Neuronal stem cell (in vitro differentiated cells): Measurements from ENCODE around the gene GEMIN2.
"Not testable (repeated sequence)": the region's sequence is repeated elsewhere in the genome, so short reads cannot be mapped to it uniquely, and the experiment has no call there.

Experiments used
- DNase-seq: peaks from one replicate; pipeline ENCODE4 v3.0.0-alpha.2; 2013; ENCODE audit warnings: low spot score
- H2AFZ ChIP-seq: one replicate; pipeline ENCODE4 v1.6.1; 2013; ENCODE audit warnings: mild to moderate bottlenecking, low read length, inconsistent platforms
- H2AK5ac ChIP-seq: 2 replicates; pipeline ENCODE4 v1.6.1; 2013; ENCODE audit warnings: low read depth, mild to moderate bottlenecking, inconsistent platforms, low read length, moderate library complexity, mixed read lengths
- H2BK120ac ChIP-seq: 2 replicates; pipeline ENCODE4 v1.6.1; 2013; ENCODE audit warnings: low read depth, mild to moderate bottlenecking, inconsistent platforms, low read length, moderate library complexity, mixed read lengths
- H2BK12ac ChIP-seq: one replicate; pipeline ENCODE4 v1.6.1; 2013; ENCODE audit warnings: low read length, inconsistent platforms
- H2BK15ac ChIP-seq: 2 replicates; pipeline ENCODE4 v1.6.1; 2013; ENCODE audit warnings: mild to moderate bottlenecking, low read length, inconsistent platforms, mixed read lengths
- H2BK5ac ChIP-seq: one replicate; pipeline ENCODE4 v1.6.1; 2013; ENCODE audit warnings: inconsistent platforms, mild to moderate bottlenecking, low read length, moderate library complexity
- H3K14ac ChIP-seq: one replicate; pipeline ENCODE4 v1.6.1; 2013; ENCODE audit warnings: low read length, inconsistent platforms
- H3K18ac ChIP-seq: 2 replicates; pipeline ENCODE4 v1.6.1; 2013; ENCODE audit warnings: low read length, inconsistent platforms
- H3K23ac ChIP-seq: 2 replicates; pipeline ENCODE4 v1.6.1; 2013; ENCODE audit warnings: low read depth, mild to moderate bottlenecking, mixed read lengths, low read length, inconsistent platforms; ENCODE audit not compliant: poor library complexity
- H3K27ac ChIP-seq: replicated peaks from 3 replicates; pipeline ENCODE4 v1.5.1; 2013; ENCODE audit warnings: low read length, inconsistent platforms
- H3K27me3 ChIP-seq, 3 experiments: 2 replicates each; pipeline ENCODE4 v1.6.1; 2013; ENCODE audit warnings: low read length in 3 of 3, mild to moderate bottlenecking in 2 of 3, inconsistent platforms in 1 of 3, low read depth in 1 of 3, mixed read lengths in 1 of 3, moderate library complexity in 1 of 3; ENCODE audit not compliant: control insufficient read depth in 3 of 3, insufficient read depth in 3 of 3
- H3K36me3 ChIP-seq, 2 donors: replicated peaks in 1 of 2; 2 replicates each; pipeline ENCODE4 v1.6.1; 2013; ENCODE audit warnings: low read length in 2 of 2; ENCODE audit not compliant: control insufficient read depth in 2 of 2, insufficient read depth in 2 of 2
- H3K4ac ChIP-seq: 2 replicates; pipeline ENCODE4 v1.6.1; 2013; ENCODE audit warnings: inconsistent platforms, mild to moderate bottlenecking, low read length, moderate library complexity
- H3K4me1 ChIP-seq, 2 donors: 1 replicate in 1 of 2; 2 replicates in 1 of 2; pipeline ENCODE4 v1.6.1; 2013; ENCODE audit warnings: low read length in 2 of 2, low read depth in 1 of 2; ENCODE audit not compliant: control insufficient read depth in 2 of 2, insufficient read depth in 1 of 2
- H3K4me2 ChIP-seq: one replicate; pipeline ENCODE4 v1.6.1; 2013; ENCODE audit warnings: mild to moderate bottlenecking, low read length, inconsistent platforms; ENCODE audit not compliant: insufficient read depth, poor library complexity, severe bottlenecking
- H3K4me3 ChIP-seq, 2 donors: 2 replicates each; pipeline ENCODE4 v1.5.1; 2013; ENCODE audit warnings: low read length in 2 of 2, mild to moderate bottlenecking in 2 of 2, inconsistent platforms in 1 of 2, moderate library complexity in 1 of 2
- H3K79me1 ChIP-seq: one replicate; pipeline ENCODE4 v1.6.1; 2013; ENCODE audit warnings: low read depth, mild to moderate bottlenecking, inconsistent platforms, low read length, moderate library complexity
- H3K9ac ChIP-seq: one replicate; pipeline ENCODE4 v1.6.1; 2013; ENCODE audit warnings: mild to moderate bottlenecking, low read depth, low read length, inconsistent platforms; ENCODE audit not compliant: poor library complexity
- H3K9me3 ChIP-seq, 2 donors: replicated peaks in 1 of 2; 2 replicates each; pipeline versions ENCODE3 to v1.6.1; 2013; ENCODE audit warnings: low read length in 2 of 2, mild to moderate bottlenecking in 2 of 2, inconsistent platforms in 1 of 2, low read depth in 1 of 2, mixed read lengths in 1 of 2, moderate library complexity in 1 of 2; ENCODE audit not compliant: control insufficient read depth in 2 of 2, insufficient read depth in 1 of 2
- H4K8ac ChIP-seq: one replicate; pipeline ENCODE4 v1.6.1; 2013; ENCODE audit warnings: low read depth, mild to moderate bottlenecking, inconsistent platforms, low read length, moderate library complexity
- H4K91ac ChIP-seq: one replicate; pipeline ENCODE4 v1.6.1; 2013; ENCODE audit warnings: low read length, low read depth, mild to moderate bottlenecking, inconsistent platforms; ENCODE audit not compliant: poor library complexity
- WGBS, 2 donors: extraction: QIAGEN DNeasy Blood & Tissue Kit; methylation state at CpG; one replicate each; pipeline ENCODE4 v1.1.7; 2013; ENCODE audit warnings: missing lambda C conversion rate in 2 of 2, mixed read lengths in 1 of 2; ENCODE audit not compliant: insufficient read length in 2 of 2, insufficient replicate concordance in 1 of 2; ENCODE audit errors: extremely low coverage in 2 of 2; 5-methylcytosine and 5-hydroxymethylcytosine counted together

Gene GEMIN2

DNA sequence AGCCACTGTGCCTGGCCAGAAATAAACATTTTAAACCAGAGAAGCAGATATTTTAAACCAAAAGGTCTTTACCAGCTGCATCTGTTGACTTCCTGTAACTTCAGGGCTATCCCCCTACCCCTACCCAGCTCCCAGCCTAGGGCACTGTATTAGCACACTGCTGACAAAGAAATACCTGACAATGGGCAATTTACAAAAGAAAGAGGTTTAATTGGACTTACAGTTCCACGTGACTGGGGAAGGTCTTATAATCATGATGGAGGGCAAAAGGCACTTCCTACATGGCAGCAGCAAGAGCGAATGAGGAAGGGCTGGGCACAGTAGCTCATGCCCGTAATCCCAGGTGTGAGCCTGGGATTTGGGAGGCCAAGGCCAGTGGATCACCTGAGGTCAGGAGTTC is 26.0 kb downstream of the GEMIN2 start:
- Histone ChIP-seq H2BK15ac (no peak overlapping the region), H4K91ac (no peak overlapping the region), H3K36me3 (peaks cover 8 to 69% of the 10 kb centered on the region in 2 donors), H3K4me1 (no peaks in the 10 kb centered on the region), H3K4ac (no peak overlapping the region), H3K18ac (no peak overlapping the region), H2BK12ac (no peak overlapping the region), H3K79me1 (peaks cover 3% of the 10 kb centered on the region), H2BK5ac (no peak overlapping the region), H2AFZ (no peak overlapping the region), H3K14ac (no peak overlapping the region), H3K9ac (no peak overlapping the region), H3K4me2 (no peak overlapping the region), H4K8ac (peak overlapping the region; percentile 17), H3K4me3 (no peak overlapping the region), H3K27ac (no peak overlapping the region), H3K27me3 (no peaks in the 10 kb centered on the region), H2BK120ac (no peak overlapping the region), H3K23ac (no peak overlapping the region), H2AK5ac (no peak overlapping the region), H3K9me3 (peaks cover 0 to 13% of the 10 kb centered on the region in 2 donors)
- WGBS, 2 donors: no CpG with 5 or more reads among the region's 3 CpGs
- no peak for DNase-seq

DNA sequence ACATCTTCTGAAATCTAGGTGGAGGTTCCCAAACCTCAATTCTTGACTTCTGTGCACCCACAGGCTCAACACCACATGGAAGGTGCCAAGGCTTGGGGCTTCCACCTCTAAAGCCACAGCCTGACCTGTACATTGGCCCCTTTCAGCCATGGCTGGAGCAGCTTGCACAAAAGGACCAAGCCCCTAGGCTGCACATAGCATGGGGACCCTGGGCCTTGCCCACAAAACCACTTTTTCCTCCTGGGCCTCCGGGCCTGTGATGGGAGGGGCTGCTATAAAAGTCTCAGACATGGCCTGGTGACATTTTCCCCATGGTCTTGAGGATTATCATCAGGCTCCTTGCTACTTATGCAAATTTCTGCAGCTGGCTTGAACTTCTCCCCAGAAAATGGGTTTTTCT is 27.5 kb downstream of the GEMIN2 start:
- not testable (repeated sequence) for H2BK15ac ChIP-seq, H2BK5ac ChIP-seq, H3K4me1 ChIP-seq, H3K4me3 ChIP-seq, H3K9ac ChIP-seq, H4K8ac ChIP-seq, H3K4ac ChIP-seq, H3K79me1 ChIP-seq, H3K4me2 ChIP-seq, H3K27ac ChIP-seq, H3K18ac ChIP-seq, DNase-seq, H3K14ac ChIP-seq, H2BK120ac ChIP-seq, H2AFZ ChIP-seq, H3K27me3 ChIP-seq, H4K91ac ChIP-seq, H2BK12ac ChIP-seq, H3K23ac ChIP-seq, H2AK5ac ChIP-seq
- H3K9me3 ChIP-seq: peaks cover 0 to 13% of the 10 kb centered on the region in 2 donors
- WGBS, 2 donors: no CpG with 5 or more reads among the region's 1 CpG
- H3K36me3 ChIP-seq: peaks cover 8 to 54% of the 10 kb centered on the region in 2 donors

DNA sequence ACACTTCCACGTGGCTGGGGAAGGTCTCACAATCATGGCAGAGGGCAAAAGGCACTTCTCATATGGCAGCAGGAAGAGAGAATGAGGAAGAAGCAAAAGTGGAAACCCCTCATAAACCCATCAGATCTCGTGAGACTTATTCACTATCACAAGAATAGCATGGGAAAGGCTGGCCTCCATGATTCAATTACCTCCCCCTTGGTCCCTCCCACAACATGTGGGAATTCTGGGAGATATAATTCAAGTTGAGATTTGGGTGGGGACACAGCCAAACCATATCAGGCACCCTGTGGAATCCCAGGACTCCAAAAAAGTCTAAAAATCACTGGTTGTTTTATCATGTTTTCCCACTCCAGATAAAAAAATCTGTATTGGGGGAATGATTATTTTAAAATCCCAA is 29.1 kb downstream of the GEMIN2 start:
- H3K4me1 ChIP-seq, H3K18ac ChIP-seq, H2AFZ ChIP-seq, H2AK5ac ChIP-seq, H3K9ac ChIP-seq, H4K91ac ChIP-seq, H3K14ac ChIP-seq, H2BK120ac ChIP-seq, H3K4me3 ChIP-seq, H2BK15ac ChIP-seq, H3K4ac ChIP-seq, H2BK12ac ChIP-seq, H3K23ac ChIP-seq, H3K4me2 ChIP-seq, DNase-seq, H3K27ac ChIP-seq, H3K27me3 ChIP-seq, H3K79me1 ChIP-seq, H2BK5ac ChIP-seq, H4K8ac ChIP-seq: not testable (repeated sequence)
- Histone ChIP-seq H3K36me3 (peaks cover 4 to 50% of the 10 kb centered on the region in 2 donors), H3K9me3 (peaks cover 0 to 13% of the 10 kb centered on the region in 2 donors)
- no CpG with 5 or more reads among the region's 2 CpGs for WGBS, 2 donors

DNA sequence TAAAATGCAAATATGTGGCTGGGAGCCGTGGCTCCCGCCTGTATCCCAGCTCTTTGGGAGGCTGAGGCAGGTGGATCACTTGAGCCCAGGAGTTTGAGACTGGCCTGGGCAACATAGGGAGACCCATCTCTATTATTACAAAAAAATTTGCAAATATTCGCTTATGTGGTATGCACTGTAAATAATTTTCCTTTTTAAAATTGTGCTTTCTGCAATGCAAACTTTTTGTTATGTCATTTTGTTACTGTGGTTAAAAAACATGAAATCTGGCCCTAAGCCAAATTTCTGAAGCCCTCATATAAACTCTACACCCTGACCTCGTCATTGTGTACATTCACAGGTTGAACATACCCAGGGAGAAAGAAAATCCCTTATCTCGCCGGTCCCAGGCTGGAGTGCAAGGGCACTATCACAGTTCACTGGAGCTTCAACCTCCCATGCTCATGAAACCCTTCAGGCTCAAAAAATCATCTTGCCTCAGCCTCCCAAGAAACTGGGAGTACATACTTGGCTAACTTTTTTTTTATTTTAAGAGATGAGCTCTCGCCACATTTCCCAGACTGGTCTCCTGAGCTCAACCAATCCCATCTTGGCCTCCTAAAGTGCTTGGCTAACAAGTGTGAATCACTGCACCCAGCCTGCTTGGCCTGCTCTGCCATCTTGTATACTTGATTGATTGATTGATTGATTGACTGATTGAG is 31.3 kb downstream of the GEMIN2 start:
- Histone ChIP-seq H3K36me3 (peaks cover 3 to 52% of the 10 kb centered on the region in 2 donors), H3K9me3 (peaks cover 0 to 13% of the 10 kb centered on the region in 2 donors), H3K4me2 (no peak overlapping the region), H2BK120ac (no peak overlapping the region), H3K9ac (no peak overlapping the region), H2BK12ac (no peak overlapping the region), H3K79me1 (peaks cover 1% of the 10 kb centered on the region), H3K4me3 (no peak overlapping the region), H4K91ac (no peak overlapping the region), H2AFZ (no peak overlapping the region), H3K4me1 (no peaks in the 10 kb centered on the region), H3K27ac (no peak overlapping the region), H2BK15ac (no peak overlapping the region), H2AK5ac (no peak overlapping the region), H3K4ac (no peak overlapping the region), H3K23ac (no peak overlapping the region), H2BK5ac (no peak overlapping the region), H3K18ac (no peak overlapping the region), H4K8ac (no peak overlapping the region), H3K14ac (no peak overlapping the region), H3K27me3 (no peaks in the 10 kb centered on the region)
- DNase-seq: no peak
- no CpG with 5 or more reads among the region's 7 CpGs for WGBS, 2 donors
